ENCODE measurements around the gene FBXW8. TPM values are rescaled to one million over a fixed set of nuclear protein-coding genes. Genes with fewer than 3 reads are reported as not detected.

Gene FBXW8
- total RNA-seq, 2 experiments from 2014 or later = 5.7 to 6.1 TPM

- ChIA-PET CTCF (interaction anchor here (0.5 to 1.8 kb wide), 3 partner anchors 34 to 1280 kb away, joined by 3 to 6 read pairs (median 3); no protein-coding TSS in a partner anchor), POLR2A (no interaction called here)
Measured at GRCh38 chr12:117067016-117067415, 156.3 kb downstream of the FBXW8 start.

DNA sequence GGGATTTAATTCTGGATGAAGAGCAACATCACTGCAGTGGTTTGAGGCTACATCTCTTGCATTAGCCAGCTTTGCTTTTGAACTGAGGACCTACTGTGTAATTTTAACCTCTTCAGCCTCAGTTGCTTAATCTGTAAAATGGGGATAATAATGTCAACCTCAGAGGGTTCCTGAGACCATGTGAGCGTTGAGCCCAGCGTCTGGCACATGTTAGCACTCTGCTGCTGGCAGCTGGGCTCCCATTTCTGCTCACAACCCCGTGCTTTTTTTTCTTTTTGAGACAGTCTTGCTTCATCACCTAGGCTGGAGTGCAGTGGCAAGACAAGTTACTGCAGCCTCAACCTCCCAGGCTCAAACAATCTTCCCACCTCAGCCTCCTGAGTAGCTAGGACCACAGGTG lies 156.9 kb downstream of the FBXW8 start:
- no peak for DNase-seq
- no peak overlapping the region for H3K4me3 Mint-ChIP-seq
- CTCF ChIA-PET = interaction anchor here (1.5 kb wide), 1 partner anchor 41 kb away, joined by 3 read pairs; no protein-coding TSS in a partner anchor
- no peaks in the 10 kb centered on the region for H3K27me3 Mint-ChIP-seq
- no peaks in the 10 kb centered on the region for H3K36me3 Mint-ChIP-seq (ENCODE audit: low read depth)
- H3K9me3 Mint-ChIP-seq (ENCODE audit: low read depth) = no peaks in the 10 kb centered on the region
- intact Hi-C loops (cut with DNase I, micrococcal nuclease) = no loop called here
- no peak overlapping the region for H3K27ac Mint-ChIP-seq
- peaks cover 18% of the 10 kb centered on the region for H3K4me1 Mint-ChIP-seq
- no peak for ATAC-seq
- POLR2A ChIA-PET = no interaction called here

More at GRCh38 chr12:117067016-117067415, 156.3 kb downstream of the FBXW8 start:
- DNase-seq (no peak), ATAC-seq (no peak)
- Mint-ChIP-seq H3K9me3 (ENCODE audit: low read depth) (no peaks in the 10 kb centered on the region), H3K27ac (no peak overlapping the region), H3K36me3 (ENCODE audit: low read depth) (no peaks in the 10 kb centered on the region), H3K4me1 (peaks cover 21% of the 10 kb centered on the region), H3K27me3 (no peaks in the 10 kb centered on the region), H3K4me3 (no peak overlapping the region)
- intact Hi-C loops (cut with DNase I, micrococcal nuclease) = no loop called here

- no peak for DNase-seq
- no peaks in the 10 kb centered on the region for H3K9me3 Mint-ChIP-seq (ENCODE audit: low read depth)
- no peak overlapping the region for H3K4me3 Mint-ChIP-seq
- ATAC-seq = no peak
- no peaks in the 10 kb centered on the region for H3K36me3 Mint-ChIP-seq (ENCODE audit: low read depth)
- POLR2A ChIA-PET = no interaction called here
- H3K27ac Mint-ChIP-seq = no peak overlapping the region
- CTCF ChIA-PET = interaction anchor here (1.5 kb wide), 1 partner anchor 42 kb away, joined by 3 read pairs; no protein-coding TSS in a partner anchor
- intact Hi-C loops (cut with DNase I, micrococcal nuclease) = no loop called here
- H3K27me3 Mint-ChIP-seq = no peaks in the 10 kb centered on the region
- H3K4me1 Mint-ChIP-seq = peaks cover 10% of the 10 kb centered on the region
Measured at GRCh38 chr12:117068492-117068891, 157.7 kb downstream of the FBXW8 start.

DNA sequence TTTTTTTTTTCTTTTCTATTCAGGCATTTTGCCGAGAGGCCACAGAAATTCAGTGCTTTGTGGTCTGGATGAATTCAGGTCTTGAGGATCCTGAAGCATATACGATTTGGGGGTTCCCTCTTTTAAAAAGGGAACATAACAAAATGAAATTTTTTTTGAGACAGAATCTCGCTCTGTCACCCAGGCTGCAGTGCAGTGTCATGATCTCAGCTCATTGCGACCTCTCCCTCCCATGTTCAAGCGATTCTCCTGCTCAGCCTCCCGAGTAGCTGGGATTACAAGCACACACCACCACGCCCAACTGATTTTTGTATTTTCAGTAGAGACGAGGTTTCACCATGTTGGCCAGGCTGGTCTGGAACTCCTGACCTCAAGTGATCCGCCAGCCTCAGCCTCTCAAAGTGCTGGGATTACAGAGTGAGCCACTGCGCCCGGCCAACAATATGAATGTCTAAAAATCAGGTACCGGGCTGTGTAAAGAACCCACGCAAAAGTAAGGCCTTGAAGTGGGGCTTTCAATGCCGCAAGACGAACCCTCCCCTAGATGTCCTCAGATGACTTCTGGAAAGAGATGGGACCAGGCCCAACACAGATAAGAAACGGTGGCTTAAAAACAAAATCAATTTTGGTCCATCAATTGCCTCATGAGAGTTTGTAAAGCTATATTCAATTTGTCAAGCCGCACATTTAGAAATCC lies 158.5 kb downstream of the FBXW8 start:
- H3K27ac Mint-ChIP-seq = no peak overlapping the region
- ATAC-seq (no peak), DNase-seq (no peak)
- H3K4me1 Mint-ChIP-seq = peaks cover 3% of the 10 kb centered on the region
- H3K9me3 Mint-ChIP-seq (ENCODE audit: low read depth) = no peaks in the 10 kb centered on the region
- H3K36me3 Mint-ChIP-seq (ENCODE audit: low read depth) = no peaks in the 10 kb centered on the region
- ChIA-PET POLR2A (no interaction called here), CTCF (interaction anchor here (1.5 kb wide), 1 partner anchor 43 kb away, joined by 3 read pairs; no protein-coding TSS in a partner anchor)
- H3K27me3 Mint-ChIP-seq = no peaks in the 10 kb centered on the region
- no peak overlapping the region for H3K4me3 Mint-ChIP-seq
- intact Hi-C loops (cut with DNase I, micrococcal nuclease) = no loop called here

DNA sequence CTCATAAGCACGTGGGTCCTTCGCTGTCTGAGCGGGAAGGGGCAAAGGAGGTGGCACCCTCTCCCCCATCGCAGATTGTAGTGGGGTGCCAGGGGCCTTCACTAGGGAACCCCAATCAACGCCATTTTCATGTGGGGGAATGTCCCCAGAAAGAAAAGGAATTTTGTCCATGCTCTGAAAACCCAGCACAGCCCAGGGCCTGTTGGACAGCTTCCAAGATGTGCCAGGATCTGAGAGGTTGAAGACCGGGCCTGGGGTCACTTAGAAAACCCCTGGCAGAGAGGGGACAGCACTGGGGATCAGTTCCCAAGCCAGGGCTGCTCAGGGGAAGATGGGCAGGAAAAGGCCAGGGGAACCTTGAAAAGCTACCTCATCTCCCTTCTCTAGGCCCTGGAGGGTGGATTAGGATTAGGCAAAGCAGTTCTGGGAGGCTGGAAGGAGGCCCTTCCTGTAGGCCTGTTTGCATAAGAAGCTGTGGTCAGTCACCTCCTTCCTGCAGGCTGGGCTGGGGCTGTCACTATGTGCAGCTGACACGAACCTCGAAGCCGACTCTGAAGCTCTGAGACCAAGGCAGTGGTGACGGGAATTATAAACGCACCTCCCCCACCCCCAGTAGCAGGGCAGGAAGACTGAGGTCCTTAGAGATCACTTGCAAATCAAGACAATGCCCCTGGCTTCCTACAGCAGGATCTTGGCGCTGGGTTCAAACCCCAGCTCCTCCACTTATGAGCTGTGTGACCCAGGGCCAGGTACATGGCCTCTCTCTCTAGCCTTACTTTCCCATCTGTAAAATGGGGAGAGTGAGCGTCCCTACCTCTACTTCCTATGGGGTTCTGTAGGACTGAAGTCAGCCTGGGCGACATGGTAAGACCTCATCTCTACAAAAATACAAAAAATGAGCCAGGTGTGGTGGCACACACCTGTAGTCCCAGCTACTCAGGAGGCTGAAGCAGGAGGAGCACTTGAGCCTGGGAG lies 159.5 kb downstream of the FBXW8 start:
- Mint-ChIP-seq H3K36me3 (ENCODE audit: low read depth) (no peaks in the 10 kb centered on the region), H3K9me3 (ENCODE audit: low read depth) (no peaks in the 10 kb centered on the region), H3K4me1 (no peaks in the 10 kb centered on the region), H3K27ac (no peak overlapping the region), H3K27me3 (no peaks in the 10 kb centered on the region), H3K4me3 (no peak overlapping the region)
- intact Hi-C loops (cut with DNase I, micrococcal nuclease) = no loop called here
- DNase-seq (no peak), ATAC-seq (no peak)
- POLR2A ChIA-PET = no interaction called here
- CTCF ChIA-PET = no interaction called here

DNA sequence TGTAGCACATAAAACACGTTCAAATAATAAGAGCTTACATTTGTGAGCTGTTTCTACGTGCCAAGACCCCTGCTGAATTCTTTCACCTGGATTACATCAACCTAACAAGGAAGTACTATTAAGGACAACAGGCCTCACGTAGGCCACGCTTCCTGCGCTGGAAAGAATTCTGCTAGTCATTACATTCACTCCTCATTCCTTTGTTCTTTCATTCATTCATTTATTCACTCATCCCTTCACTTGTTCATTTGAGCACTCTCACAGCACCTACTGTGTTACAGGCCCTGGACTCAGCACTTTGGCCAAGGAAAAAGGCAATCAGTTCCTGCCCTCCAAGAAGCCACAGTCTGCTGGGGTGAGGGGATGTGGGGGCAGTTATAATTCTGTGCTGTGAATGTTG lies 160.3 kb downstream of the FBXW8 start:
- intact Hi-C loops (cut with DNase I, micrococcal nuclease) = no loop called here
- Mint-ChIP-seq H3K36me3 (ENCODE audit: low read depth) (no peaks in the 10 kb centered on the region), H3K4me3 (no peak overlapping the region), H3K27me3 (no peaks in the 10 kb centered on the region), H3K27ac (no peak overlapping the region), H3K4me1 (no peaks in the 10 kb centered on the region), H3K9me3 (ENCODE audit: low read depth) (no peaks in the 10 kb centered on the region)
- ATAC-seq = no peak
- POLR2A ChIA-PET = no interaction called here
- CTCF ChIA-PET = interaction anchor here (0.6 kb wide), 1 partner anchor 275 kb away, joined by 3 read pairs; no protein-coding TSS in a partner anchor
- DNase-seq = no peak

GRCh38 chr12:117072106-117072505 lies 161.4 kb downstream of the FBXW8 start:
- Mint-ChIP-seq H3K4me1 (peaks cover 2% of the 10 kb centered on the region), H3K36me3 (ENCODE audit: low read depth) (no peaks in the 10 kb centered on the region), H3K4me3 (no peak overlapping the region), H3K27ac (no peak overlapping the region), H3K27me3 (no peaks in the 10 kb centered on the region), H3K9me3 (ENCODE audit: low read depth) (no peaks in the 10 kb centered on the region)
- no peak for ATAC-seq
- intact Hi-C loops (cut with DNase I, micrococcal nuclease) = no loop called here
- ChIA-PET POLR2A (no interaction called here), CTCF (no interaction called here)
- DNase-seq = no peak

DNA sequence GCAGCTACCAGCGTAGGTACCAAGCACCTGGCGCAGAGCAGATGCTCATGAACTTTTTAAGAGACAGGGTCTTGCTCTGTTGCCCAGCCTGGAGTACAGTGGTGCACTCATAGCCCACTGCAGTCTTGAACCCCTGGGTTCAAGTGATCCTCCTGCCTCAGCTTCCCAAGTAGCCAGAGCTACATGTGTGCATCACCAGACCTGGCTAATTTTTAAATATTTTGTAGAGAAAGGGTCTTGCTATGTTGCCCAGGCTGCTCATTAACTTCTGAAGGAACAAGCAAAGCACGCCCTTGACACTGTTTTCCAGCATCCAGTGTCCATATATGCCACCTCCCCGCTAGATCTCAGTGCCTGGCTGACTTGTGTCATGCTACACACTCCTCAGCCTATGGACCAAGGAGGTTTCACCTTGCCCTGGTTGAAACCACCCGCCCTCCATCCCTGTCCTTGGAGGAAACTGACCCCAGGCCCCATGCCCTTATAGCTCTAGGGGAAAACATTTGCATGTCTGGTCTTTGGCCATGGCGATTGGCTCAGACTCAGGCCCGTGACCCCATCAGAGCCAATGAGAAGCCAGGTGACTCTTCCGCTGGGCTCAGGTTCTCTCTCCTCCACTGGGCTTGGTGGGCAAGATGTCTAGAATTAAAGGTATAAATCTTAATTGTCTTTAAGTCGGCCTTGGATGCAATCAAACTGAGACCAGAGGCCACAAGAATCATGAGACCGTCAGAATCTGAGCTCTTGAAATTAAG lies 162.2 kb downstream of the FBXW8 start:
- POLR2A ChIA-PET = interaction anchor here (0.6 kb wide), 1 partner anchor 81 kb away, joined by 3 read pairs; no protein-coding TSS in a partner anchor
- H3K9me3 Mint-ChIP-seq (ENCODE audit: low read depth) = no peaks in the 10 kb centered on the region
- intact Hi-C loops (cut with DNase I, micrococcal nuclease) = no loop called here
- peaks cover 3% of the 10 kb centered on the region for H3K4me1 Mint-ChIP-seq
- no peak for ATAC-seq
- no peak for DNase-seq
- no peaks in the 10 kb centered on the region for H3K36me3 Mint-ChIP-seq (ENCODE audit: low read depth)
- CTCF ChIA-PET = no interaction called here
- no peaks in the 10 kb centered on the region for H3K27me3 Mint-ChIP-seq
- no peak overlapping the region for H3K27ac Mint-ChIP-seq
- no peak overlapping the region for H3K4me3 Mint-ChIP-seq

GRCh38 chr12:117073611-117074010 lies 162.9 kb downstream of the FBXW8 start:
- H3K27ac Mint-ChIP-seq = no peak overlapping the region
- CTCF ChIA-PET = no interaction called here
- H3K4me3 Mint-ChIP-seq = no peak overlapping the region
- no peaks in the 10 kb centered on the region for H3K36me3 Mint-ChIP-seq (ENCODE audit: low read depth)
- intact Hi-C loops (cut with DNase I, micrococcal nuclease) = no loop called here
- H3K4me1 Mint-ChIP-seq = peaks cover 3% of the 10 kb centered on the region
- no peaks in the 10 kb centered on the region for H3K9me3 Mint-ChIP-seq (ENCODE audit: low read depth)
- no peak for DNase-seq
- no peak for ATAC-seq
- POLR2A ChIA-PET = interaction anchor here (0.6 kb wide), 1 partner anchor 82 kb away, joined by 3 read pairs; no protein-coding TSS in a partner anchor
- H3K27me3 Mint-ChIP-seq = no peaks in the 10 kb centered on the region

- POLR2A ChIA-PET = no interaction called here
- no peak overlapping the region for H3K4me3 Mint-ChIP-seq
- H3K4me1 Mint-ChIP-seq = peaks cover 3% of the 10 kb centered on the region
- ATAC-seq (no peak), DNase-seq (no peak)
- no peaks in the 10 kb centered on the region for H3K9me3 Mint-ChIP-seq (ENCODE audit: low read depth)
- H3K36me3 Mint-ChIP-seq (ENCODE audit: low read depth) = no peaks in the 10 kb centered on the region
- CTCF ChIA-PET = no interaction called here
- no peaks in the 10 kb centered on the region for H3K27me3 Mint-ChIP-seq
- no peak overlapping the region for H3K27ac Mint-ChIP-seq
- intact Hi-C loops (cut with DNase I, micrococcal nuclease) = no loop called here
Measured at GRCh38 chr12:117076410-117077372, 165.9 kb downstream of the FBXW8 start.
